Renal cortical epithelial cell (primary cell): ENCODE measurements around the gene THBS2. TPM values are rescaled to one million over a fixed set of nuclear protein-coding genes. Genes with fewer than 3 reads are reported as not detected.

Source experiments
- DNase-seq: peaks from one replicate; pipeline ENCODE4 v3.0.0-alpha.2; 2011; ENCODE audit warnings: low read depth
- total RNA-seq: library from RNA; depleted of rRNA; stranded (reverse); fragments of >200 nt; gene quantifications from 2 replicates; pipeline ENCODE4 v1.2.3, GENCODE V29; 2014

The THBS2 gene
- total RNA-seq, 1 donor from 2014 or later = 6.5 TPM

GRCh38 chr6:169249057-169249456 lies 4.6 kb downstream of the THBS2 start:
- no peak for DNase-seq

- no peak for DNase-seq
Observed at GRCh38 chr6:169248521-169248971, 5.1 kb downstream of the THBS2 start.

- DNase-seq = no peak
Observed at GRCh38 chr6:169247991-169248390, 5.7 kb downstream of the THBS2 start.

DNA sequence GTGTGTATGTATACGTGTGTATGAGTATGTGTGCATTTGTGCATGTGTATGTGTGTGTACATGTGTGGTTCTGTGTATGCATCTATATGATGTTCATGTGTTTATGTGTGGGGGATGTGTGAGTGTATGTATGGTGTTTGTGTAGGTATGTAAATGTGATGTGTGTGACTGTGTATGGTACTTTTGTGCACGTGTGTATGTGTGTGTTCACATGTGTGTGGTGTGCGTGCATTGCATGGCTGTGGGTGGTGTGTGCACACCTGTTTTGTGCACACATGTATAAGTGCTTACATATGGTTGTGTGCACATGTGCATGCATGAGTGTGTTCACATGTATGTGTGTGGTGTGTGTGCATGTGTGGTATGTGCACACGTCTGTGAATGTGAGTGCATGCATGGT lies 6.2 kb downstream of the THBS2 start:
- DNase-seq = no peak

- DNase-seq = no peak
Observed at GRCh38 chr6:169246445-169246844, 7.2 kb downstream of the THBS2 start.

DNA sequence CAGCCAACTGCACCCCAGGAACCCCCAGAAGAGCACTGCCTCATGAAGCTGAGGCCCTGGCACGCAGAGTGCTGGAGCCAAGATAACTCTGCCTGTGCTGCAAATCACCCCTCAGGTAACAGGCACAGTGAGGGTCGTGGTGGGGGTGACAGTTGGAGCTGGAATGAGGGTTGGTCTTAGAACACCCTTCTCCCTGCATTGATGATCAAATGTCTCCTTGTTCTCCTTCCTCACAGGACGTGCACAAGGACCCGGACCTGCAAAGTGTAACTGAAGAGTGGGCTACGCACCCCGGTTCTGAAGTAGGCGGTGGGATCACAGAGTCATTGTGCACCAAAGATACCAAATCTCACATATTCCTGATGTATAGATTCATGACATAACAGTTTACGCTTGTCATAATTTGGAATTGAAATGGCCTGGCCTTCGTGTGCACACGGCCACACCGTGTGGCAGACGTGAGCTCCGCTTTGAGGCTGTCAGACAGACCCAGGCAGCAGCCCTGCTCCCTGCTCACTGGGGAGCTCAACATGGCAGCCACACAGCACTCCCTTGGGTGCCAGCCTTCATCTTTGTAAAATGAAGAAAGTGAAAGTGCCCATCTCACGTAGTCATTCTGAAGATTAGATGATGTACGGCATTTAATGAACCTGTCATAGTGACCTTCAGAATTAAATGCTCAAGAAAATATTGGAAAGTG lies 8.8 kb downstream of the THBS2 start:
- no peak for DNase-seq

DNA sequence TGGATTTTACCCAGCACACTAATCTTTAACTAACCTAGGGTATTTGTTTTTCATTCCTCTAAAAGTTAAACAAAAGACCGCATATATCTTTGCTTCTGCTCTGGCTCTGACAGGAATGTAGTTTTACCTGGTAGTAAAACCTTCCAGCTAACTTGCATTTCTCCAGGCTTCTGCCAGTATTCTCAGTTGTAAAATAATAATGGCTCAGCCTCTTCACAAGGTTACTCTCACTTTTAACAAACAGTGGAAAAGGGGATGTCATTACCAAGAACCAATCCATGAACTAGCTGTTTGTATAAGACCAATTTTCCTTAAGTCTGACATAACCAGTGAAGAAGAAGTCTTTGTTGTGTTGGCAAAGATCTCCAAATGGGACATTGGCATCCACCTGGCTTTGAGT lies 10.0 kb downstream of the THBS2 start:
- no peak for DNase-seq

DNA sequence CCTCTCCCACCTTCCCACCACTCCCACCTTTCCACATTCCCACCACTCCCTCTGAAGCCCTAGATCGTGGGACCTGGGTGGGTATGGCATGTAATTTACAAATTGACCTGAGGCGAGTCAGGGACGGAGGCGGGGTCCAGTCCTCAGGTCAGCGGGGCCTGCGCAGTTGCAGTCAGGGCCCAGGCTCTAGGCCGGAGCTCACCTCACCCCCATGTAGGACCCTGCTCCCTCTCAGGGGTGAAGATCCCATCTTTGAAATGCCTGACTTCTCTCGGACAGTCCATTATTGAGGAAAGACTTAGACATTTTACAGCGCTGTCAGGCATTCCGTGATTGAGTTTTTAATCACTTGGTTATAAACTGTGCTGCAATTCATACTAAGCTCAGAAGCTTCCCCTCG lies 10.5 kb downstream of the THBS2 start:
- no peak for DNase-seq

DNA sequence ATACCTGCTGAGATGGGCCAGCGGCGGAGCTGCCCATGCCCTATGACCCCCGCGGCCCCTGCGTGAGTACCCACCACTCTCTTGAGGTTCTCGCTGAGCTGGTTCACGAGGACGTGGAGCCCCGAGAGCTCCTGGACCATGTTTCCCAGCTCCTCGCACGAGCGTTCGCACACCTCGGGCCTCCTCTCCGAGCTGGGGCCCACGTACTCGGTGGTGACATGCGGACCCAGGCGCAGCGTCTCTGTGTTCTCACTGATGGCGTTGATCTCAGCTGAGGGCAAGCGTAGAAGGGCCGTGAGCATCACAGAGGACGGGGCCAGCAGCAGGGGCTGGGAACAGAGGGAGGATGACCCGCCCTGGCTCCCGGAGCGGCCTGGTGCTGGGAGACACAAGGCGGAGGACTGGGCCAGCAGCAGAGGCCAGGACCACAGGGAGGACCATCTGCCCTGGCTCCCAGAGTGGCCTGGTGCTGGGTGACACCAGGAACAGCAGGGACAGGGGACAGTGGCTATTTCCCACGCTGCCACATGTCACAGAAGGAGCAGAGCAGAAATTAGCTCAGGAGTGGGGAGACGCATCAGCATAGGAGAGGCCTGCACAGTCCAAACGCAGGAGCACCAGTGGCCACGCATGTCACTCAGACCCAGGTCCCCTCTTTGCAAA lies 11.8 kb downstream of the THBS2 start:
- DNase-seq = no peak

DNA sequence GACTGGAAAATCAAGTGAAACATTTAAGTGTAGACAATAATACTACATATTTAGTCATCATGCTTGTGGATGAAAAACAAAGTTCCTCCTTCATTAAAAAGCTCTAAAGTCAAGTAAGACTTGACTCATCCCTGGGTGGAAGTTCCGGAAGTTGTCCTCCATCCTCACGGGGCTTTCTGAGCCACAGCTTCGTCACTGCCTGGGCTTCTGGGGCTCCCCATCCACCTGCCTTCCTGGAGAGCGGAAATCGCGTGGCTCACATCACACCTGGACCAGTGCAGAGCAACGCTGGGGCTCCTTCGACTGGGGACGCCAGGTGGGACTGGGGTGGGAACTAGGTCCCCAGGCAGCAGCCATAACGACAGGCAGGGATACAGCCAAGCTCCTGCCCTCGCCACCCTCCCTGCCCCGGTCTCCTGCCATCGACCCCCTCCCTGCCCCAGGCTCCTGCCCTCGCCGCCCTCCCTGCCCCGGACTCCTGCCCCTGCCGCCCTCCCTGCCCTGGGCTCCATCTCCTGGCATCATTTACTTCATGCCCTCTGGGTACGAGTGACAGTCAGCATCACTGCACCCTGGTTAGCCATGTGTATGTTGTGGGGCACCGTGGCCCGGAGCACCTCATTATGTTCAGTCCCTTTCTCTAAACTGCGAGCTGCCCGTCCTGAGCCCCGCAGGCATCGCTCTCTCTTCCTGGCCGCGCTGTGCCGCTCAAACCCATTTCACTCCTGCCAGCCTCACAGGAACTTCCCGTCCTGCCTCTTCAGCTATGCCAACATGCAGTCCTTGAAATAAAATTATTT lies 12.9 kb downstream of the THBS2 start:
- no peak for DNase-seq

DNA sequence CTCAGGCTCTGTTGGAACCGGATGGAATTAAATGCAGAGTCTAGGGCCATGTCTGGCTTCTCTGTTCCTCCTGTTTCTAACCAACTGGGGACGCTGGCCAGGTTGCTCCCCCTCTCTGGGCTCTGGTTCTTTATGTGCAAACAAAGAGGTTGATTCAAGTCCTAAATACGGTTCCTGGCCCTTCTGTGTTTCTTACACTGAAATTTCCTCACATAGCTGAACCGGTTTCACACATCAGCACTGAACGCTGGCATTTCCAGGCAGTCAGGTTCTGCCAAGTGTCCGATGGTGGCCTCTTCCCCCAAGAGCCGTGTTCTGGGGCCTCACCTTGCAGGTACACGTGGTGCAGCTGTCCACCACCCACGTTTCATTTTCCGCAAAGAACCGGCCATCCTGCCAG lies 13.5 kb downstream of the THBS2 start:
- no peak for DNase-seq

DNA sequence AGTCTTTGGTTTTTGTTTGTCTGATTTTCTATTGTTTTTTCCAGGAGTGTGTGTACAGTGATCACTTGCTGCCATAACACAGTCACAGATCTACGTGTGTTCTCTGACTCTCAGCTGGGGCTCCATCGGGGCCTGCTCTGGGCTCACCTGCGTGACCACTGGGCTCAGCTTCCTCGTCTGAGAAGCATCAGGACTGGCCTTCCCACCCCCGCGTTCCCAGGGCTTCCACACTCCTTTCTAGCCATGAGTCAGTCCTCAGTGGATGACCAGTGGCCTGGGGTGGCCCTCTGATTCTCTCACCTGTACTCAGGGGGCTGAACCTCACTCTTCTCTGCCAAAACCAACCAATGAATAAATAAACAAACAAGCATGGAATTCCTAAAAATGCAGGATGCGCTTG lies 14.5 kb downstream of the THBS2 start:
- no peak for DNase-seq

DNA sequence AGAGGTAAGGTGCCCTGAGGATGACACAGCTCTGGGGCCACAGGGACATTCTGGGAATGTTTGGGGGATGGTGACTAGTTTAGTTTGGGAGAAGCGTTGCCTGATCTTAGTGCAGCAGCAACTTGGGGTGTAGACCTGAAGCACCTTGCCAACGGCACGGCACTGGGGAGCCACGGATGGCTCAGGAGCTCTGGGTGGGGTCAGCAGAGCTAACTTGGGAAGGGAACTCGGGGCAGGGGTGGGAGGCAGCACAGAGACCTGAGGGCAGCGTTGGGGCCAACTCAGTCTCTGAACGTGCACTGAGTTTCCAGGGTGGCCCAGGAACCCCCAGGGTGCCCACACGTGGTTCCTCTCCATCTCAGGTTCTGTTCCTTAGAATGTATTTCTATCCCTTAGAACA lies 14.9 kb downstream of the THBS2 start:
- no peak for DNase-seq

DNA sequence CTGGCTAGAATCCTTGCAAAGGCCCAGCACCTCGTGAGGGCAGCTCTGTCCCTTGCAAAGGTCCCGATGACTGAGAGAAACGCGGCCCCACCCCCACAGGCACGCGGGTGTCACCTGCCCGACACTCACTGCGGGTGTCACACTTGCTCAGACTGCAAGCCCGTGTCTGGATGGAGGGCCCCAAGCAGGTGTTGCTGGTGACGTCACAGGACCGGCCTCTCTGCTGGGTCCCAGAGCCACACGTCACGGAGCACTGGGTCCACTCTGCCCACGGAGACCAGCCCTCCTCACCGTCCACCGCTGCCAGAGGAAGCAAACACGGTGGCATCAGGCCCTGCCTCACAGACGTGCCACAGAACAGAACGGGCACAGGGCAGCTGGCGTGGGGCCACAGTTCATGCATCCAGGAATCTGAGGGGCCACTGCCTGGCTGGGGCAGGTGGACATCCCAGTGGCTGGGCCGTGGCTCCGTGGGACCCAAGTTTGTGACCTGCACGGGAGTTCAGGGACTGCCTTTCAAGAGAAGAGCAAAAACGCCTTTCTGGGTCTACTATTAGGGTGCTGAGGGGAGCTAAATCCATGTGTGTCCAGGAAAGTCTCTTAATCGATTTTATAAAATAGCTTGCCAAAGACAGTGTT lies 16.0 kb downstream of the THBS2 start:
- no peak for DNase-seq

GRCh38 chr6:169236988-169237387 lies 16.7 kb downstream of the THBS2 start:
- no peak for DNase-seq

GRCh38 chr6:169236545-169236944 lies 17.1 kb downstream of the THBS2 start:
- DNase-seq = no peak

DNA sequence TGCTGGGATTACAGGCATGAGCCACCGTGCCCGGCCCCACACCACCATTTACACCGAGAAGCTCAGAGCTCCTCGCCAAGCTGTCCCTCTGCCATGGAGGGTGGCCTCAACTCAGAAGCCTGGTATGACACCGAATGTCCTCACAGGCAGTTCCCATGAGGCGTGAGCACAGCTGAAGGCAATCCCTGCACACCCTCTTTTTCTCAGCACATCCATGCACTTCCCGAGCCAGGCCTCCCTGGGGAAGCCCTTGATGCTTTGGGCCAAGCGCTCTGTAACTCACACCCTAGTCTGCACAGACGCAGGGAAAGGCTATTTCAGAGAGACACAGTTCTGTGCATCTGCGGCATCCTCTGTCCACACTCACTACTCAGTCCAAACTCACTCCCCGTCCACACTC lies 18.4 kb downstream of the THBS2 start:
- no peak for DNase-seq

DNA sequence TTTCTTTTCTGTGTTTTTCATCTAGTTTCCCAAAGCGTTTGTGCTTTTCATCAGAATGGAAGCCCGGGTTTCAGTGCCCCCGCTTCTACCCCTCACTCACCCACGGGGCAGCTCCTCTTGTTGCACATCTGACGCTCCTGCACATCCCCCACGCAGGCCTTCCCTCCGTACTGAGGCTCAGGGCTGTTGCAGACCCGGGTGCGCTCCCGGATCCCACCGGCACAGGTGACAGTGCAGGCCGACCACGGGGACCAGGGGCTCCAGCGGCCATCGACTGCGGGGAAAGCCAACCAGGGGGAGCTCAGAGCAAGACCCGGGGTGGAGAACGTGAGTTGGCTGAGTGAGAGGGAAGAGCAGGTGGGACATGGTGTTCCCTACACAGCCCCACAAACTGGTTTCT lies 19.0 kb downstream of the THBS2 start:
- no peak for DNase-seq

- DNase-seq = no peak
Observed at GRCh38 chr6:169233832-169234231, 19.8 kb downstream of the THBS2 start.

GRCh38 chr6:169233181-169233580 lies 20.5 kb downstream of the THBS2 start:
- DNase-seq = no peak

DNA sequence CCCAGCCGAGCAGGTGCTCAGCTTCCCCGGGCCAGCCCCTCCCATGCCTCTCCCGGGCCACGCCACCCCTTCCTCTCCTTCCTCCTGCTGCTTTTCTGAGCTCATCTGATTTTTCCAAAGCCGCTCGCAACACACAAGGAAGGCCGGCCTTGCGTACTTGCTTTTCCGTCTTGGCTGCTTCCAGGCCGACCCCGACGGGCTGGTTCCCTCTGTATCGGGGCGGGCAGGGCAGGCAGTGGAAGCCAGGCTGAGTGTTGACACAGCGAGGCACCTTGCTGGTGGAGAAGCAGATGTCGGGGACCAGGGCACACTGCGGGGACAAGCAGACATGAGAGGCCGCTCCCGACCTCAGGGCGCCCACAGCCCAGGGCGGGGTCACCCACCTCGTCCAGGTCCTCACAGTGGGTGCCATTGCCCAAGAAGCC lies 21.1 kb downstream of the THBS2 start:
- no peak for DNase-seq

DNA sequence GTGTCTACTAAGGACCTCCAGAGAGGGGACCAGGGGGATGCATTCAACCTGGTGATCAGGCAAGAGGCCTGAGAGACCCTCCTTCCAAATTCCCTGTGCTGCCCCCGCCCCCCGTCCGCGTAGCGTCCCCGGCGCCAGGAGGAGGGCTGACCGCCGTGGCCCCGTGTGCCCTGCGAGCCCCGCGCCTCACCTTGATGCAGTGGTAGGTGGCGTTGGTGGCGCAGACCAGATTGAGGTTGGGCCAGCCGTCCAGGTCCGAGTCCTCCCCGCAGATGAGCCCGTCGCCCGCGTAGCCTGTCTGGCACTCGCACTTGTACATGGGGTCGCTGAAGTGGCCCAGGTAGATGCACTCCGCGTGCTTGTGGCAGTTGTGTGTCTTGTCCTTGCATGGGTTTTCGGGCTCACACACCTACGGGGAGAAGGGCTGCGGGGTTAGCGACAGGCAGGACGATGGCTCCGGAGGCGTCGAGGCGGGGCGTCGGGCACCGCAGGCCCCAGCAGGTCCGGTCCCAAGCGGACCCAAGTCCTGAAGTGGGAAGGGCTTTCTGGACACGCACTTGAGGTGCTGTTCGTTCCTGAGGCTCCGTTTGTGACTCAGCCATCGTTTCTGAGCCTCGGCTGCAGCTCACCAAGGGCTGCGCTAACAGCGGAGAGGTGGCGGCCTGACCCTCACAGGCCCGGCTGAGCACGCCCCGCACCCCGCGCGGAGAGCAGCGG lies 21.7 kb downstream of the THBS2 start:
- no peak for DNase-seq
